A549 (cell line): ENCODE results near the gene COBLL1.

ENCODE experiments used
- HDAC2 ChIP-seq: fragments of 200-600 bp; sonication (generic); IDR thresholded peaks from 2 replicates; pipeline ENCODE4 v1.6.1; 2016
- JUN ChIP-seq, 2 experiments: fragments of >200 bp; sonication (Bioruptor Twin); formaldehyde crosslinking; IDR thresholded peaks; 2 replicates in 1 of 2; 3 replicates in 1 of 2; pipeline ENCODE4 v1.6.1; 2016 to 2017
- MAFK ChIP-seq: fragments of 450-650 bp; IDR thresholded peaks from 2 replicates; pipeline ENCODE4 v1.6.1; 2014; ENCODE audit not compliant: partially characterized antibody
- POLR2A ChIP-seq: IDR thresholded peaks from 2 replicates; pipeline ENCODE4 v1.6.1; 2012; ENCODE audit warnings: mild to moderate bottlenecking, low read length
- RAD21 ChIP-seq, 2 experiments: fragments of >200 bp in 1 of 2; sonication (Bioruptor Twin) in 1 of 2; formaldehyde crosslinking in 1 of 2; IDR thresholded peaks in 1 of 2; conservative IDR thresholded peaks in 1 of 2; 2 replicates in 1 of 2; 3 replicates in 1 of 2; pipeline ENCODE4 v1.6.1; 2012 to 2018; ENCODE audit warnings: inconsistent platforms in 1 of 2
- RARB ChIP-seq: fragments of 250-450 bp; sonication (Bioruptor Pico); IDR thresholded peaks from 2 replicates; pipeline ENCODE4 v1.8.0; 2021; ENCODE audit warnings: mild to moderate bottlenecking, moderate library complexity
- ZSCAN20 ChIP-seq: fragments of 250-450 bp; sonication (Bioruptor Pico); IDR thresholded peaks from 2 replicates; pipeline ENCODE4 v1.8.0; 2022; ENCODE audit warnings: mild to moderate bottlenecking, moderate library complexity
- TF ChIP-seq, protein P1 (sequence below): fragments of >200 bp; sonication (Bioruptor Twin); formaldehyde crosslinking; IDR thresholded peaks from 3 replicates; pipeline ENCODE4 v1.5.1; 2016
- TF ChIP-seq, protein P2 (sequence below): IDR thresholded peaks from 2 replicates; pipeline ENCODE4 v1.6.1; 2012

GRCh38 chr2:164675027-164675426 is 166.6 kb downstream of the COBLL1 start:
- TF ChIP-seq, protein P1, sequence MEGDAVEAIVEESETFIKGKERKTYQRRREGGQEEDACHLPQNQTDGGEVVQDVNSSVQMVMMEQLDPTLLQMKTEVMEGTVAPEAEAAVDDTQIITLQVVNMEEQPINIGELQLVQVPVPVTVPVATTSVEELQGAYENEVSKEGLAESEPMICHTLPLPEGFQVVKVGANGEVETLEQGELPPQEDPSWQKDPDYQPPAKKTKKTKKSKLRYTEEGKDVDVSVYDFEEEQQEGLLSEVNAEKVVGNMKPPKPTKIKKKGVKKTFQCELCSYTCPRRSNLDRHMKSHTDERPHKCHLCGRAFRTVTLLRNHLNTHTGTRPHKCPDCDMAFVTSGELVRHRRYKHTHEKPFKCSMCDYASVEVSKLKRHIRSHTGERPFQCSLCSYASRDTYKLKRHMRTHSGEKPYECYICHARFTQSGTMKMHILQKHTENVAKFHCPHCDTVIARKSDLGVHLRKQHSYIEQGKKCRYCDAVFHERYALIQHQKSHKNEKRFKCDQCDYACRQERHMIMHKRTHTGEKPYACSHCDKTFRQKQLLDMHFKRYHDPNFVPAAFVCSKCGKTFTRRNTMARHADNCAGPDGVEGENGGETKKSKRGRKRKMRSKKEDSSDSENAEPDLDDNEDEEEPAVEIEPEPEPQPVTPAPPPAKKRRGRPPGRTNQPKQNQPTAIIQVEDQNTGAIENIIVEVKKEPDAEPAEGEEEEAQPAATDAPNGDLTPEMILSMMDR, result no peak
- TF ChIP-seq RARB (CRISPR knock-in tag), result no peak
- TF ChIP-seq ZSCAN20 (CRISPR knock-in tag), result no peak
- TF ChIP-seq MAFK, result no peak
- no peak for TF ChIP-seq HDAC2
- no peak for TF ChIP-seq RAD21 (conservative IDR thresholded peaks at IDR 0.05 in 1 of 2, IDR thresholded peaks at IDR 0.05 in 1 of 2)
- no peak for TF ChIP-seq JUN (IDR thresholded peaks at IDR 0.05)
- TF ChIP-seq POLR2A, result no peak
- TF ChIP-seq, protein P2, sequence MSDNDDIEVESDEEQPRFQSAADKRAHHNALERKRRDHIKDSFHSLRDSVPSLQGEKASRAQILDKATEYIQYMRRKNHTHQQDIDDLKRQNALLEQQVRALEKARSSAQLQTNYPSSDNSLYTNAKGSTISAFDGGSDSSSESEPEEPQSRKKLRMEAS, result no peak
